HG02840 (cell line): Measurements from ENCODE around the gene HIVEP3.

Source experiments
- ATAC-seq: cut with Tn5 transposase; IDR thresholded peaks from one replicate; pipeline ENCODE4 v1.9.1; 2021; ENCODE audit warnings: mild to moderate bottlenecking, moderate library complexity, moderate number of reproducible peaks; ENCODE audit not compliant: unreplicated experiment, low FRiP score

Gene HIVEP3

GRCh38 chr1:41532206-41532975 is 386.3 kb downstream of the HIVEP3 start:
- no peak for ATAC-seq

GRCh38 chr1:41530411-41530810 is 388.3 kb downstream of the HIVEP3 start:
- no peak for ATAC-seq

GRCh38 chr1:41529621-41530395 is 388.9 kb downstream of the HIVEP3 start:
- ATAC-seq, result no peak

GRCh38 chr1:41528726-41529605 is 389.8 kb downstream of the HIVEP3 start:
- ATAC-seq, result no peak

- no peak for ATAC-seq
Observed at GRCh38 chr1:41528106-41528505, 390.6 kb downstream of the HIVEP3 start.

GRCh38 chr1:41526956-41527561 is 391.7 kb downstream of the HIVEP3 start:
- no peak for ATAC-seq

GRCh38 chr1:41525891-41526587 is 392.7 kb downstream of the HIVEP3 start:
- ATAC-seq, result no peak

GRCh38 chr1:41524676-41525675 is 393.7 kb downstream of the HIVEP3 start:
- ATAC-seq, result no peak

- ATAC-seq, result no peak
Observed at GRCh38 chr1:41523949-41524675, 394.6 kb downstream of the HIVEP3 start.

- ATAC-seq, result no peak
Observed at GRCh38 chr1:41523071-41523470, 395.7 kb downstream of the HIVEP3 start.

GRCh38 chr1:41521766-41522165 is 397.0 kb downstream of the HIVEP3 start:
- ATAC-seq, result no peak

GRCh38 chr1:41520951-41521752 is 397.6 kb downstream of the HIVEP3 start:
- no peak for ATAC-seq

- ATAC-seq, result no peak
Observed at GRCh38 chr1:41519667-41520066, 399.1 kb downstream of the HIVEP3 start.

- ATAC-seq, result no peak
Observed at GRCh38 chr1:41518471-41518870, 400.3 kb downstream of the HIVEP3 start.

GRCh38 chr1:41517062-41517438 is 401.7 kb downstream of the HIVEP3 start:
- ATAC-seq, result no peak

- ATAC-seq, result no peak
Observed at GRCh38 chr1:41516168-41517061, 402.3 kb downstream of the HIVEP3 start.
